ENCODE results near the gene PECR.

DNA sequence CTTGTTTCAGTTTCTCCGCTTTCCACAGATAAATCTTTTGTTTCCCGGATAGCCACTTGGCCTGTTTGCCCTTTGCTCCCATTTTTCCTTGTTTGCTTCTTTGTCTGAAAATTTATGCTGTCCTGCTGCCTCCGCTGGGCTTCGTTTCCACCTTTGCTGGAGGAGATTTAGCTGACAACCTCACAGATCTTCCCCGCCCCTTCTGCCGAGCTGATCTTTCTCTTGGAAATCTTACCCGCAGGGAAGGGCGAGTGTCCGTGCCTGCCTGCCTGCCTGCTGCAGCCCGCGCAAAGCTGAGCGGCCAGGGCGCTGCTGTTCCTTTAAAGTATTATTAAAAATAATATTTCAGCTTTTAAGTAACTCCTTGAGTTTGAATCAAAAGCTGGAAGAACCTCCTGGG lies 26.2 kb upstream of the PECR start:
- no peak for TF ChIP-seq YY1 (IDR thresholded peaks at IDR 0.05; ENCODE audit: insufficient read depth, insufficient read length)
- no peak for TF ChIP-seq ZNF274 (IDR thresholded peaks at IDR 0.05; ENCODE audit: low read depth, low read length)
